ENCODE results near the gene UQCRQ.

The UQCRQ gene

DNA sequence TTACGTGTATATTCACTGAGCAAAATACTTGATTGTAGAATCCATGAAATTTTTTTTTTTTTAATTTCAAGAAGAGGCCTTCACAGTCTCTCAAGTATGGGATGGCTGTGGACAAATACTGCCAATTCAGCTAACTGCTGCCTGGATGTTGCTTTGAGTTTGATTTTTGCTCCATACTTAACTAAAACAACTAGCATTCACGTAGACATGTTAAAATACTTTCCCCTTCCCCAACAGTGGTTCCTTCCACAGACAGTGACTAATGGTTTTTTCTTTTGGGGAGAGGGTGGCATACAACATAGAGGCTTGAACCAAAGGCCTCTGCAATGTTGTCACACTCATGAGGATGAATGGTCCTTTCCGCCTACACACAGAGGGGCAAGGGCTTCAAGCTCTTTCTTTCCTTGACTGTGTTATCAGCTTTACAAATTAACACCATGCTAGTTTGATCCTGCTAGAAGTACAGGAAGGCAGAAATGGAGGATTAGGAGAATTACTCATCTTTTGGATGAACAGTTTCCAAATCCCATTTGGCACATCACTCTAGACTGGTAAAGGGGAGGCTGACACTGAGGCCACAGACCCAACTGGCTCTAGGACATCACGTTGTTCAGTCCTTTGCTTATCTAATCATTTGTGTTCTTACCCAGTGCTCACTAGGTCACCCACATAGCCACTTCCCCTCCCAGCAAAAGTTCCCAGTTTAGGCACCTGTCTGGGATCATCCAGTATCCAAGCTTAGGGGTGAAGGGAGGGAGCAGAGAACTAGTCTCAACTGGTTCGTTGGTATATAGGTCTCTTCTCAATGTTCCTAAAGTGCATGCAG, 5.2 kb downstream of the UQCRQ start:
- DNase-seq = no peak

DNA sequence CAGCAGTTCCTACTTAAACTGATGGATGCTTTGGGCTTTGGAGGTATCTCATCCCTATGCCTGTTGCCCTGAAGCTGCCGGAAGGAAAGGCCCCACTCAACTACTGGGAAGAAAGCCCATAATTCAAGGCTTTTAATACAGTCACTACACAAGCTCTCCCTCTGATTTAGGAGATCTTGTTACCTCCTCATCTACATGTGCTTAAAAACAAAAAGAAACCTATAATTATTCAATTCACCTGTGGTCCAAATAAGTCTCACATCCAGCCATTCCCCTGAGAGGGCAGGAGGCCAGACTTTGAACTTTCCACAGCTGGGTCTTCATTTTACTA, 6.3 kb downstream of the UQCRQ start:
- DNase-seq = no peak

DNA sequence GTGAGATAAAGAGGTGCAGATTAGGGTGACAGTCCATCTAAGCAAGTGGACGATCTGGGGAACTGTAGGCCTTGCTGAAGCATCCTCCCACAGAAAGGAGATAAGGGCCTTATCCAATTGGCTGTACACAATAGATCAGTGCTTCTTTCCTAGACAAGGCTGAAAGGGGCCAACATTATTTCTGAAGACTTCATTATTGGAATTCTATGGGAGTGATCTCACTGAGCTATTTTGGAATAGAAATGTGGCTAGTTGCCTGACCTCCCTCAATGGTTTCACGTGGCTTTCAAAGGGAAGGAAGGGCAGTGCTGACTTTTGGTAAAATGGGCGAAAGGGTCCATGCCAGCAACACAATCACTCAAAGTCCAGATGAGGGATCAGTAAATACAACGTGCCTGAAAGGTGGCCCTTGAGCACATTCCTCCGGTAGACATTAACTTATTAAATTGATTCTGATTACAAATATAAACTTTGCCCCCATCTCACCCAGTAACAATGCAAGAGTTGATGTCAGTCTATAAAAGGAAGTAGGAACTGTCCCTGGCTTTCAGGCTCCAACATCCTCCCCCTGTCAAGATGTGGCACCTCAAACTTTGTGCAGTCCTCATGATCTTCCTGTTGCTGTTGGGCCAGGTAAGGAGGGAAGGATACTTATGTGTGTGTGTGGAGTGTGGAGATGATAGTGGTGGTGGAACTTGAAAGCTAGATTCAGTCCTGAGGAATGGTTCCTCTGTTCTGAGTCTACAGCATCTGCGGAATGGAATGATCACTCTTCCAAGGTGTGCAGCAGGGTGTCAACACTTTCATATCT, 6.9 kb downstream of the UQCRQ start, which contains the start of gene LEAP2:
TSS of gene LEAP2 (plus strand) at position 550 of the 811 bp plus-strand sequence. CDS start at position 577, 27 bp downstream.
- no peak for DNase-seq

DNA sequence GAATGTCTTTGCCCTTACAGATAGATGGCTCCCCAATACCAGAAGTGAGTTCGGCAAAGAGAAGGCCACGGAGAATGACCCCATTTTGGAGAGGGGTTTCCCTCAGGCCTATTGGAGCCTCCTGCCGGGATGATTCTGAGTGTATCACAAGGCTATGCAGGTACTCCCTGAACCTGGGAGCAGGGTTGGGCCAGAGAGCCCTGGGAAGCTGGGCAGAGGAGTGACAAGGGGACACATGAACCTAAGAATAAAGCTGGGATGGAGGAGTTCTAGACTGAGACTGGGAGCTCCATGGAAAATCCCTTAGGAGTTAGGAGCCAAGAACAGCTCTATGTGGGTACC, 7.5 kb downstream of the UQCRQ start:
- DNase-seq = no peak

DNA sequence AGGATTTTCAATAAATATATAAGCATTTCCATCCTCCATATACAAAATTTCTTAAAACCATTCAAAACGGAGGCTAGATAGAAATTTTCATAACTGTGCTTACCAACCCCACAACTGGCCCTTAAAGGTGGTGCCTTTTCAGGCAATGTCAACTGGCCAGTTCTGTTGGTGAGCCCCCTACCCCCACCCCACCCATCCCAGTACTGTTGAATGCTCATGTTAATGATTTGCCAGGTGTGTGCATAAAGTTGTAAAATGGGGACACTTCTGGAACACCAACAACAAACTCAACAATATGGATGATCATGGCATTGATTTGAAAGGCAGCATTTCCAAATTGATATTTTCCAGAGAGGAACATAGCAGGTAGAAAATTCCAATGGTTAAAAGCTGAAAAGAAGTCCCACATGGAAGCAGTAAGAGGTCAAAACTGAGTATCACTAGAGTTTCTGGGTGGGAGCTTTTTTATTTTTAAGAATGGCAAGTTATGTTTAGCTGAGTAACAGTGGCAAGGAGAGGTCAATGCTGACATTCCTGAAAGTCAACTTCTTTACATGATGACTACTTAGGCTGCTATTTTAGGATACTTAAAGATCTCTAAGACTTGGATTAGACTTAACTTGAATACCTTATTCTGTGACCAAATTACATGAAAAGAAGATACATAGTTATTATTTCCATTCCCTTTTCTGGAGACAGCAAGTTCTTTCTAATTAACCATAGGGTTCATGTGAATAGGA, 9.7 kb downstream of the UQCRQ start:
- no peak for DNase-seq

DNA sequence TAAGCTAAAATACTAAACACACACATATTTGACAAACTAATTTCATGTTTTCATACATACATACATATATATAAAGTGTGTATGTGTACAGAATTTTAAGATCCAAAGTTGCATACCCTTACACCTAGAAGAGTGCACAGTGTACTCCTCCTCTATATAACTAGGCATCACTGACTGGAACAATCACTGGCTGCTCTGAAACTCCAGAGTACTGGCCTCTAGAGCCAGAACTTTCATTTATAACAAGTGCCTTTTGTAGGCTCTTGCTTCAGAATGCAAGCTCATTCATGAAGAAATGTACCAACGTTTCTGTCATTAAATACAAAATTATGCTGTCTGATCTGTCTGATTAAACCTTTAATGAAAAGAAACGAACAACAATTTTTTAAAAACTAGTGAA, 11.0 kb downstream of the UQCRQ start:
- no peak for DNase-seq

DNA sequence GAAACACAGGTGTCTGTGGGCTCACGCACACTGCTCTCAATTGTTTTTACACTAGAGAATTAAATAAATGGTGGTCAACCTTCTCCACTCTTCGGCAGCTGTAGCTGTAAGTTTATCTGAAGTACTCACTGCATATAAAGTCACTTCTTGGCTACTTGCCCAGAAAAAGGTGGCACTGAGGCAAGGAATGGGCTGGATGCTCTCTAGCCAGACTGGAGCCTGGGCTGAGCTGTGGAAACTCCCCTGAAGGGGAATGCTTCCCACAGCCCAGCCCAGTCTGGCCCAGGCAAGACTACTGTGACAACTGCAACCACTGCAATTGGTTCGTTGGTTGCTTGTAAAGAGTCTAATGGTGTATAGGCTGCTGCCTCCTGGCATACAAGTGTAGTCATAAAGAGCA, 11.5 kb downstream of the UQCRQ start:
- DNase-seq = peak; percentile 43

DNA sequence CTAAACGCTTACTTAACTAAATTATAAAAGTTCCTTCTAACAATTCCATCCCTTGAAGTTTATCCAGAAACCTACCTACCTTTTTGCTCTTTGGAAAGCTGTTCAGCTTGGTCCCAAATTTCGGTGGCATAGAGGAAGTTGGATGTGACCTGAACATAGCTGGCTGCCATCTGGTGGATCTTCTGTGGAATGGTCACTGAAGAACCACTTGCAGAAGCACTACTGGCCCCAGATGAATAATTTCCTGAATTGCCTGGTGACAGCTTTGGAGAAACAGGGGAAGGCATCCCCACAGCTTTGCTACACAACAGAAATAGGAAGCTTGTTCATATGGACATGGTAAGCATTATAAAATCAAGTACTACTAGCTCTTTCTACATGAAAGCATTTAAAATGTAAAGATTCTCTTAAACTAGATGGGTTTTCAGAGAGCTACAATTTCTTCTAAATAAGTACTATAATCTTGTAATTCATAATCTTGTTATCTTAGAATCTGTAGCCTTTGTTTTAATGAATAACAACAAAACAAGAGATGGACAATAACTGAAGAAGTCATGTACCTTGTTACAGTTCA, 16.9 kb downstream of the UQCRQ start:
- no peak for DNase-seq

DNA sequence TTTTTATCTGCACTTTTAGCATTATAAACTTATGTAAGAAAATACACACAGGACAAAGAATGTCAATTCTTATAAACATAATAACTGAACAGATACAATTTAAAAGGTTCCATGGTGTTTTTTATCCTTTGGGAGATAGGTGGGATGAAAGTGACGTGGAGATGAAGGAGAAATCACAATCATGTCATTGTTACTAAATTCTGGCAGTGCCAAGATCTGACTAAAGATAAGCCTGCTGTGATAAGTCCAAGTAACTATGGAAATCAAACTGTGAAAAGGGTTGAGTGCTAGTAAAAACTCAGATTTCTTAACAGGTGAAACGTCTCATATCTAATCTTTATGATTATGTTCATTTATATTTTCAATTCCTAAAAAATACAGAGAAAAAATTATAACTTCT, 18.1 kb downstream of the UQCRQ start:
- DNase-seq = no peak

DNA sequence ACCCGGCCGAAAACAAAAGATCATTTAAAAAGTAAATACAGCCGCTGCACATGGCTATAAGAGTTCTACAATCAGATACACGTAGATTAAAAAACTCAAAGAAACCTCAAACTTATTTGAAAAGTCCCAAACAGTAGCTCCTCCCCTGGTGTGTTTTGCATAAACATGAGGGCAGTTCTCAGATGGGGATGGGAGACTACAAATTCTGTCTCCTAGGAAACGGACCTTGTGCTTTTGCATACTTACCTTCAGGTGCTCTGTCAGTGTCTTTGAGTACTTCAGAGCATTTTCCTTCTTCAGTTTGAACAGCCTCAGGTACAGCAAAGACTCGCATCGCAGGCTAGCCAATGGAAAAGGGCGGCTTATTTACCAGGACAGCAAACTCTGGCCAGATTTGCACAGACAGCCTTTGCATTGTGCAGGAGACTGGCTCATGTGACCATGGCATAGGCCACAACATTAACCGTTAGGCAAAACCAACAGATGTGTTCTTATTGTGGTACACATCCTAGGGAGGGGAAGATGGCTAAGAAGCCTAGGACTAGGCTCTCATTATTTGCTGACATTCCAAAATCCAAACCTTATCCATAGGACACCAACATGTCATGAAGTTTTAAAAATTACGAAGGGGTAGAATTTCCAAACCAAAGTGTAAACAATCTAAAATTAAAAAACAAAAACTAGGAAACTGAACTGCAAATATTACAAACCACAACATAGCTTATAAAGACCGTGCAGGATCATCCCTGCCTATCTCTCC, 19.8 kb downstream of the UQCRQ start:
- DNase-seq = no peak

DNA sequence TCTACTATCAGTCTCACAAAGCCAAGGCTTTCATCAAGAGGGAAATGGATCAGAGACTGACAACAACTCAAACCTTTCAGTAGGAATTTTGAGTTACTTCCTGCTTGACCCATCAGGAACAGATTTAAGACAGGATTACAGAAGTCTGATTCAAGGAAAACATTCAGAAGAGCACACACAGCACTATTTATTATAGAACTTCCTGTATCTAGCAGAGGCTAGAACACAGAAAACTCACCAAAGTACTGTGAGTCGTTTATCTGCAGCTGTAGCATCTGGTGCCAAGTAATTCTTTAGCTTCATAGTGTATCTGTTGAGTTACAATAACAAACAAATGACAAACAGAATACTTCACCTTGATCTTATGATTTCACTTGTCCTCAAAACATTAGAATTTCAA, 20.8 kb downstream of the UQCRQ start:
- DNase-seq = no peak

DNA sequence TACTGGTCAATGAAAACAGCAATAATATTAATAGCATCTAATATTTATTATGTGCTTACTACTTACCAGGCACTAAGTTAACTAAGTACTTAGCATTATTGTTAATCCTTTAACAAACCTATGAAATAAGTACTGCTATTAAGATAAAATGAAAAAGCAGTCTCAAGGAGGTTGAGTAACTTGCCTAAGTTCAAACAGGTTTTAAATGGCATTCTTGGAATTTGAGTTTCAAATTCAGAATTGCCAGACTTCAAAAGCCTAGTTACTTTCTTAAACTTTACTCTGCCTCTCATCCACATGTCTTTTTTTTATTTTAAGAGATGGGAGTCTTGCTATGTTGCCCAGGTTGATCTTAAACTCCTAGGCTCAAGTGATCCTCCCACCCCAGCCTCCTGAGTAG, 23.1 kb downstream of the UQCRQ start:
- DNase-seq = no peak

DNA sequence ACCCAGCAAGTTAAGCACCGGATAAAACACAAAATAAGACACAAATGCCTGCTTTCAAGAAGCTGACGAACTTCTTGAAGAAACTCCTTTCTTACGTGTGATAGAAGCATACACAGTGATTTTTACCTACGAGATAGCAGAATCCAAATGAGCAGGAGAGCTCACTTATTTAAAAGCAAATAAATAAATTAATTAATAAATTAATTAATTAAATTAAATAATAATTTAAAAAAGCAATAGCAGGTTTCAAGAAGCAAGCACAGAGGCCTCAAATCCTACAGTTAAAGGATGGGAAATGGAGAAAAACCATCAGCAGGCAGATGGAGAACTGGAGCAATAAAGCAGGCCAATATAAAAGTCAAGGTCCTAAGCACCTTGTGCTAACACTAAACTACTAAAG, 24.4 kb downstream of the UQCRQ start:
- DNase-seq = no peak

DNA sequence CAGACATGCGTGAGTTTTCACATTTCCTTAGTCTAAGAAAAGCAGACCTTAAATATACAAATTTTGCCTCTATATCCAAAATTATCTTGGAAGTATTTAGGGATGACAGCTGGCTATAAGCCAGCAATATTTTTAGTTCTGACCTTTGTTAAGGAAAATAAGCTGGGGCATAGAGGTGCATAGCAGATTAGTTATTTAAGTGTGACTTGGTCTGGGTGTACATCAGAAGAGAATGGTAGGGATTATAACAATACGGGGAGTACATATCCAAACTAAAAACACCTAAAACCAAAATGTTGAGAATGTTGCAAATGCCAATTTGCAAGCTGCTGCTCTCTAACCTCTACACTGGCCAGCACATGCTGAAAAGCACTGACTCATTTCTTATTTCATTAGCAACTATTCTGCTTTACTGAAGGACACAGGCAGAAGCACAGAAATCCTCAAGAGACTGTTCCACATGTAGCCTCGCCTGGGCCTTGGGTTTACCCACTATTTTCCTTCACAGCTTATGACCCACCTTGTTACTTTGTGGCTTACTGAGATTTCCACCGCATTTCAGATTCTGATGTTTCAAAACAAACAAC, 29.4 kb downstream of the UQCRQ start:
- no peak for DNase-seq

DNA sequence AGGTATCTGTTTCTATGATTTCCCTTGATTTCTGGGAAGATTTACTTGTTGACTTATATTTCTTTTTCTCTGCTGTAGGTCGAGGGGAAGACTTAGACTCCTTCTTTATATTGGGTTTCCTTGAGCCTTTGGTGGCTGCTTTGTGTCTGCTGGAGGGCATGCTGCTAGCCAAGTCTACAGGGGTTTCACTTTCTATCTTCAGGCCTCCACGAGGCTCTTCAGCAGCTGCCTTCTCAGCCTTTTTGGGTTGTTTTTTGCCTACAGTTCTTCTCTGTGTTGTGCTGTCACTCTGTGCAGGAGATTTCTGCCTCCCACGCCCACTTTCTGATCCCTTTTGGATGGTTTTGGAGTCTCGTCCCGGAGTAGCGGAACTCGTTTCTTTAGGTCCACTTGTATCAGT, 30.2 kb downstream of the UQCRQ start:
- no peak for DNase-seq

DNA sequence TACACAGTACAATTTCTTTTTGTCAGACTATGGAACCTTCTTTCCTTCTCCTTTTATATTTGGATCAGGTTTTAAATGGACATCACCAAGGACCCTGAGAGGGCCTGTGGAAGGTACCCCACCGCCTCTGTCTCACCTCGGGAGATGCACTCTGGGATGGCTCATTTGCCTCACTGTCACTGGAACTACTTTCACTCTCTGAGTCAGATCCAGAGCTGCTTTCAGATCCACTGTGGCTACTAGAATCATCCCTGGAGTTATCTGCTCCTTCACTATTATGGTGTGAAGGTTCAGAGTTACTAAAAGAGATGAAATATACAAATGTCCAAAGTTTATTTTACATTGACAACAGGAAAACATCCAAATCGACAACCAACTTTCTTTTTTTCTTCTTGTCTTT, 31.7 kb downstream of the UQCRQ start:
- DNase-seq = no peak

DNA sequence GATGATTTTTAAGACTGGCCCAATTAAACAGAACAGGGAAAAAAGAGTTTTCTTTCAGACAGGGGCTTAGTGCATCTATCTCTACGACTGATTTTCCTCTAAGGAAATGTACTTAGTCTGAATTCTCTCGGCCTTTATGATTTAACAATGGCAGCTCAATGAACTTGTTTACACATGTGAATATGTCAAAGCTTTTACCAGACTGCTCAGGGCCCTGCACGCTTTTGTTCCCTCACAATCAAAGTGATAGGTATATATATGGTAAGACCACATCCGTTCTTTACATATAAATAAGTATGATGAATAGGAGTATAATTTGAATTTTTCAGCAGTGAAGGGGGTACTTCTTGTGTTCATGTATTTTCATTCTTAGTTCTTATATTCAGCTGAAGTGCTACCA, 34.6 kb downstream of the UQCRQ start:
- no peak for DNase-seq

DNA sequence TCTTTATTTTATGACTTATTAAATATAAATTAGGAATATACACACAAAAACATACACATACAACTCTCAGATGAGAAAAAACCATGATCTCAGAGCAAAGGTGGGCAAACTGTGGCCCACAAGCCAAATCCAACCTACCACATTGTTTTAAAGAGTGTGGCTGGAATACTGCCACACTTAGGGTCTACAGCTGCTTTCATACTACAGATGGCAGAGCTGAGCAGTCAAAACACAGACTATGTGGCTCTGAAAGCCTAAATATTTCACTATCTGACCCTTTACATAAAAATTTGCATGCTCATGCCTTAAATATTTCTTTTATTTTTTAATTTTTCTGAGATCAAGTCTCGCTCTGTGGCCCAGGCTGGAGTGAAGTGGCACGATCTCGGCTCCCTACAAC, 35.3 kb downstream of the UQCRQ start:
- no peak for DNase-seq

DNA sequence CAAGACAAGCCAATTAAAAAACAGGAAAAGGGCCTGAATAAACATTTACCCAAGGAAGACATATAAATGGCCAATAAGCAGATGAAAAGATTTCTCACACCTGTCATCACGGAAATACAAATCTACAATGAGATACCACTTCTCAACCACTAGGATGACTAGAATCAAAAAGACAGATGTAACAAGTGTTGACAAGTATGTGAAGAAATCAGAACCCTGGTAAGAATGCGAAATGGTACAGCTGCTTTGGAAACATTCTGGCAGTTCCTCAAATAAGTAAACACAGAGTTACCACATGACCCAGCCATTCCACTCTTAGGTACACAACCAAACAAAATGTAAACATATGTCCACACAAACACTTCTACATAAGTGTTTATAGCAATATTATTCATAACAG, 39.5 kb downstream of the UQCRQ start:
- no peak for DNase-seq

DNA sequence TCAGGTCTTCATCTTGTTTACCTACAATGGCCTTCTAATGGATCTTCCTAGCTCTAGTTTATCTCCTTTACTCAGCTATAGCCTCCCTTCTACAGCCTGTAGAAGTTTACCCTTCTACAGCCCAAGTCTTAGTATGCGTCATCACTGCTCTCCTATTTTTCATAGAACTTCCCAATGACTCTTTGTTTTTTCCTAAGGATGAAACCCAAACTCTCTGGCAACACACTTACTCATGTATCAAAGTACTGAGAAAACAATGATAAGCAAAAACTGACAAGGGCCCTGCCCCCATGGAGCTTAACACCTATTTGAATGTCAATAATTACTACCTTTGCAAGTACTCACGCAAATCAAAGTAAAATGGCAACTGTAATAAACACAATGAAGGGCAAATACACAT, 40.7 kb downstream of the UQCRQ start:
- DNase-seq = no peak

DNA sequence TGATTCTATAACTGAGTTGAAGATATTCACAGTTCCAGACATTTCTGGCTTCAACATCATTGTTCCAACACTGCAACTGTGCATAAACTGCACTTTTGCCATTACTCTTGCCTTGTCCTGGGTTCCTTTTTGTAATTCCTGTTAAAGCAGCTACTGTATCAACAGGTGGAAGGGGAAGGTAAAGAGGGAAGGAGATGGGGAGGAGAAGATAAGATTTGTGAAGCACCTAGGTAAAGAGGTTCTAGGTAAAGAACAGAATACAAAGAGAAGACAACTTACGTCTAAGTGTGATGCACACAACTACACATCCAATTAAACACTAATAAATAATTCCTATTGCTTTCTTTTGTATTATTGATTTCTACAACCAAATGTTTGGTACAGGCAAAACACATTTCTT, 43.3 kb downstream of the UQCRQ start:
- DNase-seq = no peak

DNA sequence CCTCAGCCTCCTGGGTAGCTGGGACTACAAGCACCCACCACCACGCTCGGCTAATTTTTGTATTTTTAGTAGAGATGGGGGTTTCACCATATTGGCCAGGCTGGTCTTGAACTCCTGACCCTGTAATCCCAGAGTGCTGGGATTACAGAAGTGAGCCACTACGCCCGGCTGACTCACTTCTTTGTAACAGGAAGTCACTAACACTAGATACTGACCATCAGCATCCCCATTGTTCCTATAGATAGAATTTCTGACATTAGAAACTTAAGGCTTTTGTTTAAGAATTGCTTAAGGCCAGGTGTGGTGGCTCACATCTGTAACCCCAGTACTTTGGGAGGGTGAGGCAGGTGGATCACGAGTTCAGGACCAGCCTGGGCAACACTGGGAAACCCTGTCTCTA, 49.2 kb downstream of the UQCRQ start:
- DNase-seq = no peak

Measured in DMS 273 treated with DMSO at 0.1 percent for 48 hours (cell line).